Ovary (tissue), 9 donors: ENCODE measurements around the gene SREBF2. TPM values are rescaled to one million over a fixed set of nuclear protein-coding genes. Genes with fewer than 3 reads are reported as not detected.

Source experiments
- DNase-seq, 5 donors: peaks; one replicate each; pipeline ENCODE4 v3.0.0-alpha.2; 2019 to 2020
- H3K27ac ChIP-seq, 2 donors: fragments of 200-600 bp; one replicate each; pipeline versions ENCODE4 v1.5.1 to v1.8.0; 2019 to 2022
- H3K27me3 ChIP-seq: fragments of 200-600 bp; one replicate; pipeline ENCODE4 v1.8.0; 2022
- H3K36me3 ChIP-seq: fragments of 200-600 bp; sonication (generic); one replicate; pipeline ENCODE4 v1.5.1; 2019
- H3K4me1 ChIP-seq: one replicate; pipeline ENCODE4 v1.8.1; 2013; ENCODE audit warnings: mild to moderate bottlenecking, moderate library complexity; ENCODE audit not compliant: insufficient read depth
- H3K4me3 ChIP-seq: fragments of 200-600 bp; sonication (generic); one replicate; pipeline ENCODE4 v1.5.1; 2017
- H3K9me3 ChIP-seq, 2 donors: fragments of 200-600 bp in 1 of 2; sonication (generic) in 1 of 2; one replicate each; pipeline versions ENCODE4 v1.5.1 to v1.8.1; 2013 to 2019; ENCODE audit warnings: mild to moderate bottlenecking in 1 of 2, moderate library complexity in 1 of 2
- CTCF ChIP-seq, 3 donors: fragments of 450-650 bp in 2 of 3; fragments of 200-600 bp in 1 of 3; IDR thresholded peaks; one replicate each; pipeline versions ENCODE4 v1.5.1 to v1.8.0; 2016 to 2022; ENCODE audit warnings: antibody characterized with exemption in 3 of 3, mild to moderate bottlenecking in 1 of 3
- EP300 ChIP-seq: sonication (generic); formaldehyde crosslinking; IDR thresholded peaks from one replicate; pipeline ENCODE4 v1.6.1; 2017; ENCODE audit warnings: antibody characterized with exemption
- POLR2A ChIP-seq: fragments of 450-650 bp; IDR thresholded peaks from one replicate; pipeline ENCODE4 v1.6.1; 2017; ENCODE audit warnings: antibody characterized with exemption, mild to moderate bottlenecking, moderate library complexity
- WGBS, 3 donors: extraction: QIAGEN DNeasy Blood & Tissue Kit in 1 of 3; methylation state at CpG; one replicate each; pipeline versions ENCODE4 v1.1.5 to v1.1.7; 2013 to 2017; 5-methylcytosine and 5-hydroxymethylcytosine counted together
- intact Hi-C, 4 donors: fragments of 100-400 bp; cut with DNase I; formaldehyde crosslinking; loops; one replicate each; pipeline versions ENCODE4 v1.11.0 to v1.15.1; 2022 to 2023
- polyA plus RNA-seq, 2 donors: library from polyadenylated mRNA; stranded (reverse); fragments of 200-250 nt in 1 of 2; fragments of 350-450 nt in 1 of 2; fragmentation: Illumina TruSeq in 1 of 2; extraction: RNeasy Lipid Tissue Mini Kit (QIAGEN cat#74804) in 1 of 2; gene quantifications; one replicate each; pipeline ENCODE4 v1.2.3, GENCODE V29; 2013 to 2014
- total RNA-seq, 7 donors: library from RNA; depleted of rRNA in 2 of 7; stranded (reverse); fragments of >200 nt in 2 of 7; fragmentation: NEBNext Ultra II Directional in 3 of 7; extraction: Animal tissue kit (Norgen Biotek cat#: 25700) in 3 of 7; gene quantifications; one replicate each; pipeline versions ENCODE4 v1.1.0 to v1.2.4, GENCODE V29; 2016 to 2023
- donor health status: DM: no; HTN: no; CAD: no; lungs with moderate emphysema.
- donor health status: DM: no; HTN: no; CAD: no.
- donor health status: Bipolar disorder and iron deficiency.
- donor health status: DM: yes; HTN: yes; CAD: no.
- donor health status: DM: no; HTN: no; CAD: no.
- donor health status: DM: yes; HTN: yes; CAD: no.

Gene SREBF2
- total and polyA plus RNA-seq, 9 donors, result 29.2 to 215 (median 74.1) TPM

GRCh38 chr22:41805639-41806038 is 27.3 kb upstream of the SREBF2 start:
- no peak overlapping the region for H3K4me3 ChIP-seq
- TF ChIP-seq POLR2A (no peak), CTCF (IDR thresholded peaks at IDR 0.05) (no peak), EP300 (no peak)
- H3K4me1 ChIP-seq, result no peaks in the 10 kb centered on the region
- H3K9me3 ChIP-seq, result no peaks in the 10 kb centered on the region
- no peaks in the 10 kb centered on the region for H3K36me3 ChIP-seq
- H3K27me3 ChIP-seq, result no peaks in the 10 kb centered on the region
- DNase-seq, result no peak
- intact Hi-C loops, result no loop called here
- H3K27ac ChIP-seq, result no peak overlapping the region

GRCh38 chr22:41808400-41808799 is 24.5 kb upstream of the SREBF2 start:
- H3K9me3 ChIP-seq, result no peaks in the 10 kb centered on the region
- H3K27me3 ChIP-seq, result no peaks in the 10 kb centered on the region
- no peak overlapping the region for H3K27ac ChIP-seq
- H3K4me3 ChIP-seq, result no peak overlapping the region
- DNase-seq, result no peak
- no peak for TF ChIP-seq EP300
- TF ChIP-seq CTCF (IDR thresholded peaks at IDR 0.05), result no peak
- TF ChIP-seq POLR2A, result no peak
- intact Hi-C loops, result no loop called here
- no peaks in the 10 kb centered on the region for H3K36me3 ChIP-seq
- 72 to 77% (median 75%) methylated on average over 6 of the region's 6 CpGs for WGBS, 3 donors
- no peaks in the 10 kb centered on the region for H3K4me1 ChIP-seq

- H3K36me3 ChIP-seq, result no peaks in the 10 kb centered on the region
- WGBS, 3 donors, result 92 to 96% (median 93%) methylated on average over 12 of the region's 12 CpGs
- no peaks in the 10 kb centered on the region for H3K9me3 ChIP-seq
- intact Hi-C loops, result no loop called here
- TF ChIP-seq CTCF (IDR thresholded peaks at IDR 0.05), result no peak
- H3K27ac ChIP-seq, result no peak overlapping the region
- DNase-seq, result no peak
- no peaks in the 10 kb centered on the region for H3K4me1 ChIP-seq
- H3K4me3 ChIP-seq, result no peak overlapping the region
- no peaks in the 10 kb centered on the region for H3K27me3 ChIP-seq
Measured at GRCh38 chr22:41810022-41810421, 22.9 kb upstream of the SREBF2 start.

- Histone ChIP-seq H3K36me3 (no peaks in the 10 kb centered on the region), H3K27me3 (no peaks in the 10 kb centered on the region), H3K4me1 (no peaks in the 10 kb centered on the region), H3K4me3 (no peak overlapping the region), H3K9me3 (no peaks in the 10 kb centered on the region), H3K27ac (no peak overlapping the region)
- TF ChIP-seq CTCF (IDR thresholded peaks at IDR 0.05) (no peak), EP300 (no peak), POLR2A (no peak)
- no peak for DNase-seq
- WGBS, 3 donors, result 93 to 97% (median 94%) methylated on average over 16 of the region's 16 CpGs
- intact Hi-C loops, result no loop called here
Measured at GRCh38 chr22:41812805-41813545, 19.9 kb upstream of the SREBF2 start.
